DMS 273 (cell line): ENCODE measurements around the gene TENM4.

Experiments used
- DNase-seq: peaks from one replicate; lab custom pipeline; 2025; ENCODE audit not compliant: unreplicated experiment; lab: John Stamatoyannopoulos, UW

Gene TENM4

DNA sequence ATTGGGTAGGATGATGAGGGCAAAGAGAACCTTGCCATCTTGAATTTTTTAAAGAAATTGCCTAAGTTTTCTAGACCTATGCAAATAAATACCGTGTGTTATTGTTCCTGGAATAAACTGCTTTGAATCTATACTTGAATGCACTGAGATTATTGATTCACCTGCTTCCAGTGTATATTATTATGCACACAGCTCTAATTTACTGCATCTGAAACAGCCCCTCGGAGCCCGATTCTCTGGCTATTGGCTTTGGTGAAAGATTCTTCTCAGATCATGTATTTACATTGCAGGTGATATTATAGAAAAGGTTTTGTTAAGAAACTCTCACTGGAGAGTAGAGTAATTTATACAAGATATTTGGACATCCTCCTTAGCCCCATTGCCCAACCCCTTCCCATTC is 254.2 kb downstream of the TENM4 start:
- DNase-seq = no peak

- no peak for DNase-seq
Observed at GRCh38 chr11:79185351-79185750, 255.5 kb downstream of the TENM4 start.

DNA sequence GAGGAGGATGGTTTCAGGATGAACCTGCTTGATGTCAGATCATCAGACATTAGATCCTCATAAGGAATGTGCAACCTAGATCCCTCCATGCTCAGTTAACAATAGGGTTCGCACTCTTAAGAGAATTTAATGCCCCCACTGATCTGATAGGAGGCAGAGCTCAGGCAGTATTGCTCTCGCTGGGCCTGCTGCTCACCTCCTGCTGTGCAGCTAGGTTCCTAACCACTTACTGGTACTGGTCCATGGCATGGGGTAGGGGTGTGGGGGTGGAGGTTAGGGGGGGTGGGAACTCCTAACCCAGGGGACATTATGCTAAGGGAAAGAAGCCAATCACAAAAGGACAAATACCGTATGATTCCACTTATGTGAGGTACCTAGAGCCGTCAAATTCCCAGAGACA is 256.5 kb downstream of the TENM4 start:
- no peak for DNase-seq

GRCh38 chr11:79182794-79183193 is 258.0 kb downstream of the TENM4 start:
- DNase-seq = no peak

GRCh38 chr11:79179087-79179486 is 261.7 kb downstream of the TENM4 start:
- no peak for DNase-seq

- no peak for DNase-seq
Observed at GRCh38 chr11:79174045-79175008, 266.5 kb downstream of the TENM4 start.

DNA sequence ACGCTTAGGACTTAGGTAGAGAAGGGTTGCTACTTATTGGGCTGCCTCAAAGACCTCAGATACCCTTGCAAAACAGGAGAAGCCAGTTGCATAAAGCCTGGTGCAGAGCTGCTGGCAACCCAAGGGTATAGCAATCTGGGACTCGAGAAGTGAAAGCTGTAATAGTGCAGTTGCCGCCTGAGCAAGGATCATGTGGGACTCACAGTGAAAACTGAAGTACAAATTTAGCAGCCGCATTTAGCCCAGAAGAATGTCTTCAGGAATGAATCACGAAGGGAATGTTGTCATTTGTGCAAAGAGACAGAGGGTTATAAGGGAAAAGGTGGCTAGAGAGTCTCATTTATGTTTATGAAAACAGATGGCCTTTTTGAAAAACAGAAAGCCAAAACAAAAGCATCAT is 267.2 kb downstream of the TENM4 start:
- peak; percentile 9 for DNase-seq

DNA sequence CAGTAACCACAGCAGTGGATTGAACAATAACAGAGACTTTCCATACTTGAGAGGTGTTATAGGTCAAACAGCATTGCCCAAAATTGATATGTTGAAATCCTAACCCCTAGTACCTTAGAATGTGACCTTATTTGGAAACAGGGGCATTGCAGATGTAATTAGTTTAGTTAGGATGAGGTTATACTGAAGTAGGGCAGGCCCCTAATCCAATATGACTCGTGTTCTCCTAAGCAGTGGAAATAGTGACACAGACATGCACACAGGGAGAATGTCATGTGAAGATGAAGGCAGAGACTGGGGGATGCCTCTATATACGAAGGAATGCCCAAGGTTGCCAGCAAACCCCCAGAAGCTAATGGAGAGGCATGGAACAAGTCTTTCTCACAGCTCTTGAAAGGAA is 270.5 kb downstream of the TENM4 start:
- DNase-seq = no peak

GRCh38 chr11:79168530-79169110 is 272.2 kb downstream of the TENM4 start:
- no peak for DNase-seq

DNA sequence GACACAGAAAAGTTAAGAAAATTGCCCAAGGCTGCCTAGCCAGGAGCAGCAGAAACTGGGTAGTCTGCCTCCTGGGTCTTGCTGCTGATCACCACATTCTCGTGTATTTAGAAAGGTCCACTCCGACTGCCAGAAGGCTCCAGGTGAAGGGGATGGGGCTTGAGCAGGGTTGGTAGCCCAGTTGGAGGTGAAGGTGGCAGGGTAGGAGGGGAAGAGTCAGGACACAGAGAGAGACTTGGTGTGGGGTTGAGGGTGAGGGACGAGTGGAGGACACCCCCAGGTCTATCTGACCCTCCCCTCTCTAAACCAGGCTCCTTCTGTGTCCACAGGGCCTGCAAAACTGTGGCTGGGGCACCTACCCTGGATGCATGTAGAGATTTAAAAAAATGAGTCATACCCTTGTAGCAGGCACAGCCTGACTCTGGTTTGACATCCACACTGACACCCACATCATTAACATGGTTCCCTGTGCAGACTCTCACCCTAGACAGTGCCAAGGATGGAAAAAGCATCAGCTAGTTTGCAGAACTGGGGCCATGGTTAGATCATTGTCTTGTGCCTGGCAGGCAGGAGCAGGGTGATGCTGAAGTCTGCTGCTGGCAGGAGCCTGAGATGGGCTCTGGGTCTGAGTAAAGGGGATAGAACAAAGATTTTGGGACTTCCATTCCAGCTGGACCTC is 273.2 kb downstream of the TENM4 start:
- no peak for DNase-seq

- no peak for DNase-seq
Observed at GRCh38 chr11:79165908-79166307, 274.9 kb downstream of the TENM4 start.

DNA sequence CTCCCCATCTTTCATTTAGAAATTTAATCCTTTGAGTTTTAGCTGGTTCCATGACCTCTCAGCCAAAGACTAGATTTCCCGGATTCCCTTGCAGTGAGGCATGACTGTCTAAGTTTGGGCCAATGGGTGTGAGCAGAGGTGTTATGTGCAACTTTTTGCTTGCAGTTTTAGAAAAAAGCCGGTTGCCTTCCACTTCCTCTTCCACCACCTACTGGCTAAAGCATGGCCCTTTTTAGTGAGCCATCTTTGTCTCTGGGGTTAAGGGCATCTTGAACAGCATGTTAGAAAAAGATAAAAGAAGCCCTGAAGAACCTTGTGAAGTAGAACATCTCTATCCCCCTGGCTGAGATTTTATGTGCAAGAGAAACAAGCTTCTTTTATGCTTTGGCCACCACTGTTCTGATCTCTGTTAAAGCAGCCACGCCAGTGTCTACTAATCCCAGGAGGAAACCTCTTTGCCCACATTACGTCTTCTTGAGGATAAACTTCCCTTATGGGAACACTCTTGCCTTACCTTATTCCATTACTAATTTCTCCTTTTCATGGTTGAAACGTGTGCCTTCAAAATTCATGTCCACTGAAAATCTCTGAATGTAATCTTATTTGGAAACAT is 279.9 kb downstream of the TENM4 start:
- DNase-seq = peak; percentile 60

GRCh38 chr11:79159657-79160450 is 281.0 kb downstream of the TENM4 start:
- peak; percentile 8 for DNase-seq

DNA sequence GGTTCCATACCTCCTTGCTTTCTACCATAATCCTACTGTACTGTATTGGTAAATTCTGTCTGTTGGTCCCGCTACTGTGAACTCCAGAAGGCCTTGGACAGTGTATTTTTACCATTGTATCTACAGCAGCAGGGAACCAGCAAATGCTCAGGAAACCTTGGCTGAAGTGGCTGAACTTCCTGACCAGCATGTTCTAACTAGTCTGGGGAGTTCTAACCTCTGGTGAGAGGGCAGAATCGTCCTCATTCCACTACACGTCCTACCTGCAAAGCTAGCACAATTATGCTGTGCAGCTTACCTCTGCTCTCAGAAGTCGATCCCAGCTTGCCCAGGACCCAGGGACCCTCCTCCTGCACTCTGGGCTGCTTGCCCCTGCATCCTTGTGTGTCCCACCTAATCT is 283.1 kb downstream of the TENM4 start:
- DNase-seq = no peak

DNA sequence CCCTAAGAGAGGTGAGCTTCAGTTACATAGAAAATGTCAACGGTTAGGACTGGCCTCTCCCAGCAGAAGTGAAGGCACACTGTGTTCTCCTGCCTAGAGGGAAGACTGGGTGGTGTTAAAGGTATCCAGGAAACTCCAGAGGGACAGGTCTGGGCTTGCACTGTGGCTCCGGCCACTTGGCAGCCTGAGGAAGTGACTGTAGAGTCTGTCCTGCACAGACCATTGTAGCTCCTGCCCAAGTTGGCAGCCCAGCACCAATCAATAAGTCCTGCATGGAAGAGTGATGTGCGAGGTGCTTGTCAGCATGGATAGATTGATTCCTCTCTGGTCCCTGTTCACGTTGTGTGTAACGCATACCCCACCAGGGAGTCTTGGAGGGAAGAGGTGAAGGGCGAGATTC is 284.8 kb downstream of the TENM4 start:
- DNase-seq = no peak

- no peak for DNase-seq
Observed at GRCh38 chr11:79155237-79155636, 285.6 kb downstream of the TENM4 start.

DNA sequence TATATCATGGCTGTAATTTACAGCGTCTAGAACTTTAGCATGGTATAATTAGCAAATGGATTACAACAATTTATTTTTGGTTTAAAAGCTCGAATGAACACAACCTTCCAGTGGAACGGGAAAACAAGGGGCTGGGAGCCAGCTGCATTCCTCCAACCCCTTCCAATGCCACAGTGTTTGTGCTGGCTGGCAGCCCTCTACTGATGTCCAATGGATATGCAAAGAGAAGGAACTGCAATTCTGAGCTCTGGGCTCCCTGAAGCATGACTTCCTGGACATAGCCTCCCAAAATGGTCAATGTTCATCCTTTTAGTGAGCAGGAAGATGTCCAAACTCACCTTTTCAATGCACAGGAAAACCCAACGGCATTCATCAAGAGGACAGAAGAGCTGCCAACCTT is 288.3 kb downstream of the TENM4 start:
- DNase-seq = no peak

- no peak for DNase-seq
Observed at GRCh38 chr11:79151396-79151795, 289.4 kb downstream of the TENM4 start.

DNA sequence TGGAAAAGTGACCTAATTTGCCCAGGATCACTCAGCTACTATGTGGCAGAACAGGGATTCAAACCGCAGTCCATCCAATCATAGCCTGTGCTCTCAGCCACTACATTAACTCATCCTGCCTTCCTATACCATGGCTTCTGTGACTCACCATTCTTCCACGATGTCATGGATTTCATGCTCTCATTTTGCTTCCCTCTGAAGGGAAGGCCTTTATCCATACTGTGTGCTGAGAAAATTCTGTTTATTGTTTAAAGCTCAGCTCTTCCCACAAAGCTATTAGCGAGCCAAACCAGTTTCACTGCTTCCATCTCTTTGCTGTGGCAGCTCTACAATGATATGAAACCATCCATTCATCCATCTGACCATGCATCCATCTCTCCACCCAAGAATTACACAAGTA is 289.9 kb downstream of the TENM4 start:
- no peak for DNase-seq

DNA sequence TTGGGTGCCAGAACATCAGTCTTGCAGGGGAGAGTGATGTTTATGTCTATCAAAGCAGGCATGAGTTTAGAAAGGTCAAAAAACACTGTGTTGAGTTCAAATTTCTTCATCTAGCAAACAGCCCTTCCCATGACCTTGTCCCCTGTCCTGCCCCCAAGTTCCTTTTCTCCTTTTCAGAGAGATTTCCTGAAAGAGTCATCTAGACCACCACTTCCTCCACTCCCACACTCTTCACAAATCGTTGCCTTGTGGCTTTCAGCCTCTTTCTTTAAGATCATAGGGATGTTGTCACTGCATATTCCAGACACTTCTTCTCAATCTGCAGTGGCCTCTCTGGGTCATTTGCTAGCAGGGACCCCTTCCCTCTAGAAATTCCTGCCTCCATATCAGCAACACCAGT is 290.5 kb downstream of the TENM4 start:
- no peak for DNase-seq

GRCh38 chr11:79147731-79148130 is 293.1 kb downstream of the TENM4 start:
- no peak for DNase-seq
